ENCODE data around the gene OBSL1.

Gene OBSL1

DNA sequence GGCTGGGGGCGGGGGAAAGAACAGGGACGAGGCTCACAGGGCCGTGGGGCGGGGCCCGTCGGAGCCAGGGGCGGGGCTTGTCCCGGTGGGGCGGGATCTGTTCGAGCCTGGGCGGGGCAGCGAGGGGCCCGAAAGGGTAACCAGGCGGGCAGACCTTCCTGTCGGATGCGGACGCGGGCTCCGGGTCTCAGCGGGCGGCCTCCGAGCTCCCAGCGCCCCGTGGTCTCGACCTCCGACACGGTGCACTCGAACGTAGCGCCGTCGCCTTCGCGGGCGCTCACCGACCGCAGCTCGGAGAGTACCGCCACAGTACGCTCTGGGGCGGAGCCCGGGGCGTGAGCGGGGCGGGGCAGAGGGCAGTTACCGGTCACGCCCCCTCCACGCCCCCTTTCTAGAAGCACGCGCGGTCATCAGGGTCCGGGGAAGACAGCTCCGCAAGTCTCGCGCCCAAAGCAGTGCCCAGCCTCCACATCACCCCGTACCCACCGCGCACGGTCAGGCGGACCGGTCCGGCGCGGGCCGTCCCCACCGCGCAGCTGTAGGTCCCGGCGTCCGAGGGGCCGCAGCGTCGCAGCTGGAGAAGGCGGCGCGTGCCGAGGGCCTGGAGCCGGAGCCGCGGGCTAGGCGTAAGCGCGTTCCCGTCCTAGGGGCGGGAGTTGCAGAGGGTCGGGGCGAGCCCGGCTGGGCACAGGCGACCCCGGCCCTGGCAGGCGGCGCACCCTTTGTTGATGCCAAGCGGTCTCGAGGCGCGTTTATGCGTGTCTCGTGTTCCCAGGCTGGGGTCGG, 18.8 kb downstream of the OBSL1 start:
- in situ Hi-C loops (cut with MboI; ENCODE audit: low sequenced_read_pairs), result no loop called here

DNA sequence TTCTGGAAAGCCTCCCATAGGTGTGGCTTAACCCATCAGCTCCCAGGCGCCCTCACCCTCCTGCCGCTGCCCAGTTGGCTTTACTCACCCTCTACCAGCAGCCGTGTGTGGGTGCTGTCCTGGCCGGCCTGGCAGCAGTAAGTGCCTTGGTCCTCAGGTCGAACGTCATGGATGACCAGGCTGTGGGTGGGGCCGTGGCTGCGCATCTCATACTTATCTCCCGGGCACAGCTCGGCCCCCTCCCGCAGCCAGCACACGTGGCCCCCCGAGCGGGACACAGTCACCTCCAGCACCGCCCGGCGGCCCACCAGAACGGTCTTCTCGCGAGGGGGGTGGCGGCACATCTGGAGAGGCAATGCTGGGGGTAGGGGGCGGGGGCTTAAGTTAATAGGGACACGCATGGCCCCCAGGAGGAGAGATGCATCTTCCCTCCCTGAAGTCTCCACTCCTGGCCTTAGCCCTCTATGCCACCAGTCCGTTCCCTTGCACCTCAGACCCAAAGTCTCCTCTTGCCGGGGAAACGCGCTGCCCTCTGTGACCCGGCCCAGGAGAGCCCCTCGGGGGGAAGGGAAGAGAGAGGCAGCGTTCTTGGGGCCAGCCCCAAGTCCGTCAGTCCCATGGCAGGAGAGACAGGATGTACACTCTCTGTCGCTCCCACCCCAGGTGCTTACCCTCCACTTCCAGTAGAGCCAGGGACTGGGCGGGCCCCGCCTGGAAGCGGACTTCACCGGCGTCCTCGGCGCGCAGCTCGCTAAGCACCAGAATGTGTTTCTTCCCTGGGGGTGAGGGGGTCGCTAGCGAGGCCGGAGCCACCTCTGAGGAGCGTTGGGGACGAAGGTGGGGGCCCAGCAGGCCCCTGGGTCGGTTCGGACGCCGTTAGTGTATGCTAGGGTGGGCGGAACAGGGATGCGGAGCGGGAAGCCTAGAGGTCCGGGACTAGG, 19.6 kb downstream of the OBSL1 start:
- in situ Hi-C loops (cut with MboI; ENCODE audit: low sequenced_read_pairs), result no loop called here

DNA sequence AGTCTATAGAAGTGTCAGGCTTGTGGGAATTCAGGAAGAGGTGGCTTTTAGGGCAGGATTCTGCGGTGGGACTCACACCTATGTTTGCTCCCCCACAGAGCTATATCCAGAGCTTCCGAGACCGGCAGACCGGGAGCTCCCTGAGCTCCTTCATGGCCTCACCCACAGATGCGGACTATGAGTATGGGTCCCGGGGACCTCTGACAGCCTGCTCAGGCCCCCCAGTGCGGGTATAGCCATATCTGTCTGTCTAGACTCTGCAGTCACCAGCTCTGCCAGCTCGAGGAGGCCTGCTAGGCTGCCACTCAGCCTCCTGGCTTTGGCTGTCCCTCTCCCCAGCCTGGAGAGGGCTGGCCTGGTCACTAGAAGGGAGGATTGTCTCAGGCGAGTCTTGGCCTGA, 21.7 kb downstream of the OBSL1 start:
- in situ Hi-C loops (cut with MboI; ENCODE audit: low sequenced_read_pairs), result no loop called here

DNA sequence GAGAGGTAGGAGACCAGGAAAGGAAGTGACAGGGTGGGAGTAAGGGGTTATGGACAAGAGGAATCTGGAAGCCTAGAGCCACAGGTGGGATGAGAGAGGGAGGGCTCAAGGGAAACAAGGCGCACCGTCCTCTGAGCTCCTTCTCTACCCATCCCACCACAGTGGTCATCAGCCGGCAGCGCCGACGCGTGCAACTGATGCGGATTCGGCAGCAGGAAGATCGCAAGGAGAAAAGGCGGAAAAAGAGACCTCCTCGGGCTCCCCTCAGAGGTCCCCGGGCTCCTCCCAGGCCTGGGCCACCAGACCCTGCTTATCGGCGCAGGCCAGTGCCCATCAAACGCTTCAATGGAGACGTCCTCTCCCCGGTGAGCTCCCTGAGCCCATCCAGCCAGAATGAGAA, 22.3 kb downstream of the OBSL1 start:
- in situ Hi-C loops (cut with MboI; ENCODE audit: low sequenced_read_pairs), result no loop called here

DNA sequence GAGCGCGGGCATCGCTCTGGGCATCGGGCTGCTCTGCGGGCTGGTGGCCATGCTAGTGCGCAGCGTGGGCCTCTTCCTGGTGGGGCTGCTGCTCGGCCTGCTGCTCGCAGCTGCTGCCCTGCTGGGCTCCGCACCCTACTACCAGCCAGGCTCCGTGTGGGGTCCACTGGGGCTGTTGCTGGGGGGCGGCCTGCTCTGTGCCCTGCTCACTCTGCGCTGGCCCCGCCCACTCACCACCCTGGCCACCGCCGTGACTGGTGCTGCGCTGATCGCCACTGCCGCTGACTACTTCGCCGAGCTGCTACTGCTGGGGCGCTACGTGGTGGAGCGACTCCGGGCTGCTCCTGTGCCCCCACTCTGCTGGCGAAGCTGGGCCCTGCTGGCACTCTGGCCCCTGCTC, 23.7 kb downstream of the OBSL1 start:
- in situ Hi-C loops (cut with MboI; ENCODE audit: low sequenced_read_pairs), result no loop called here

DNA sequence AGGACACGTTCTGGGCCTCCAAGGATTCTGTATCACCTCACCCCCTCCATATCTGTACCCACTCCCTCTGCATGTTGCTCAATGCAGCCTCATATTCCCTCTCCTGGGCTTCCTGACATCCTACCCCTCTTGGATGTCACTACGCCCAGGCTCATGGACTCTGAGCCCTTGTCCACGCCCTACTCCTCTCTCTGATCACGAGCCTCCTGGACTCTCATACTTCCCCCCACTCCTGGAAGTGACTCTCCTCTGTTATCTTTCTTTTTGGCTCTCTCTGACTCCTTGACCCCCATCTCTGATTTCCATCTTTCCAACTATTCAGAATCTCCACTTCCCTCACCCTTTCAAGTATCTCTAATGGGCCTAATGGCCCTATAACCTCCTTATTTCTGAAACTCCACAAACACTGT, 25.4 kb downstream of the OBSL1 start:
- in situ Hi-C loops (cut with MboI; ENCODE audit: low sequenced_read_pairs), result no loop called here

DNA sequence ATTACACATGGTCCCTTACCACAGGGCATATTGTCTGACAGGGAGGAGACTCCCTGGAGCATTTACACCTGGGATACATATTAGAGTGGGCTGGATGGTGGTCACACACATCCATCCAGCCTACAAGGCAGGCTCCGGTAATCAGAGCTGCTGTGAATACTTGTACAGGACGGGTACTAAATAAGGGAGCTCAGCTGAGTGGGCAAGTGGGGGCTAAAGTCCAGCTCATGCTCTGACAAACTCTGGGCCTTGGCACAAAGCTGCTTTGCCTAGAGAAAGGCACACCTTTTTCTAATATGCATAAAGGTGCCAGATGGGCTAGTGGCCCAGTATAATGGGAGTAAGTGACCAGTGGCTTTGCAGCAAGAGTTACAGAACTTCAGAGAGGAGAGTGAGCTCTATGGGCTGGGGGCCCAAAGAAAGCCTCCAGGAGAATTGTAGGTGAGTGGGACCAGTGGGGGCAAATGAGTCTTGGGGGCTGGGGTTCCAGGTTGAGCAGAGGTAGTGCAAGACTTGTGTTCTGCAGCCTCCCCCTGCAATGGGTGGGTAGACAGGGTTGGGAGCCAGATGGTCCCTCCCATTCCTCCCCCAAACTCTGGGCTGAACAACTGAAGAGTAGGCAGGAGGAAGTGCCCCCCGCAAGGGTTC, 25.9 kb downstream of the OBSL1 start:
- in situ Hi-C loops (cut with MboI; ENCODE audit: low sequenced_read_pairs), result no loop called here

DNA sequence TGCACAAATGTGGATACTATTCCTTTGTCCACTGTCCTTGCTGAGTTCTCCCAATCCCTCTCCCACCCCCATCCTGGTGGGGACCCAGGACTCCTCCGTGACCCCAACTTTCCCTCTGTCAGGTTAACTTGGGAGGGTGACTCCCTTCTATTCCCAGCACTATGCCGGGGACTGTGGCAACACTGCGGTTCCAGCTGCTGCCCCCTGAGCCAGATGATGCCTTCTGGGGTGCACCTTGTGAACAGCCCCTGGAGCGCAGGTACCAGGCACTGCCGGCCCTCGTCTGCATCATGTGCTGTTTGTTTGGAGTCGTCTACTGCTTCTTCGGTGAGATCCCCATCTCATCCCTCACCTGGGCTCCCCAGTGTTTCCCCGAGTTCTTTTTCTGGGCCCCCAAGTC, 26.8 kb downstream of the OBSL1 start:
- in situ Hi-C loops (cut with MboI; ENCODE audit: low sequenced_read_pairs), result no loop called here

DNA sequence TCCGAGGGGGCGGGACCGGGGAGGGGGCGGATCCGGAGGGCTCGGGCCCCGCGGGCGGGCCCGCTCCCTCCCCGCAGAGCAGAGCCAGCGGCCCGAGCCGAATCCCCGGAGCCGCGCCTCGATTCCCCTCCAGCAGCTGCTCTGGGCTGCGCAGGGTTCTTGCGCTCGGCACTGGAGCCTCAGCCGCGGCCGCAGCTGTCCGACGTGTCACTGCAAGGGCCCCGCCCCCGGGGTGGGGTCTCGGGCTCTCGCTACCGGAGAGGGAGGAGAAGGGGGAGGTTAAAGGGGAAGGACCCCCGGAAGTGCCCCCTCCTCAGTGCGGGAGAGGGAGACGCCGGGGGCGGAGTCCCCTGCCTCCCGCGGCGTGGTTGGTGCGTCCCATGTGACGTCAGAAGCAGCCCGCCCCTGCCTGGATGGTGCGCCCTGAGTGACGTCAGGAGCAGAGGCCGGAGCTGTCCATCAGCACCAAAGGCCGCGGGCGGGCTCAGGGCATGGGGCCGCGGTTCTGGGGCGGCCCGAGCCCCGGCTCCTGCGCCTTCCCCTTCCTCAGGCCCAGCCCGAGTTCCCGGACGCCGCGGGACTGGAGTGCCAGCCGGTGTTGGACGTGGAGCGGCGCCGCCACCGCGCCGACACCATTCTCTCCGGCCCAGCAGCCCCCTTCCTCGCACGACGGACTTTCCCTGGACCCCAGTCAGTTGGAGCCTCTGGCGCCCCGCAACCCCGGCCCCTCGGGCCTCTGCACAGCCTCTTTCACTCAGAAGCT, 27.6 kb downstream of the OBSL1 start, which contains the start of the genes CHPF and TMEM198:
TSS of gene CHPF (minus strand) at position 214 of the 763 bp plus-strand sequence. CDS start 271 bp downstream, outside the sequence.
TSS of gene TMEM198 (plus strand) at position 433 of the 763 bp plus-strand sequence. CDS start 700 bp downstream, outside the sequence.
- in situ Hi-C loops (cut with MboI; ENCODE audit: low sequenced_read_pairs), result no loop called here

DNA sequence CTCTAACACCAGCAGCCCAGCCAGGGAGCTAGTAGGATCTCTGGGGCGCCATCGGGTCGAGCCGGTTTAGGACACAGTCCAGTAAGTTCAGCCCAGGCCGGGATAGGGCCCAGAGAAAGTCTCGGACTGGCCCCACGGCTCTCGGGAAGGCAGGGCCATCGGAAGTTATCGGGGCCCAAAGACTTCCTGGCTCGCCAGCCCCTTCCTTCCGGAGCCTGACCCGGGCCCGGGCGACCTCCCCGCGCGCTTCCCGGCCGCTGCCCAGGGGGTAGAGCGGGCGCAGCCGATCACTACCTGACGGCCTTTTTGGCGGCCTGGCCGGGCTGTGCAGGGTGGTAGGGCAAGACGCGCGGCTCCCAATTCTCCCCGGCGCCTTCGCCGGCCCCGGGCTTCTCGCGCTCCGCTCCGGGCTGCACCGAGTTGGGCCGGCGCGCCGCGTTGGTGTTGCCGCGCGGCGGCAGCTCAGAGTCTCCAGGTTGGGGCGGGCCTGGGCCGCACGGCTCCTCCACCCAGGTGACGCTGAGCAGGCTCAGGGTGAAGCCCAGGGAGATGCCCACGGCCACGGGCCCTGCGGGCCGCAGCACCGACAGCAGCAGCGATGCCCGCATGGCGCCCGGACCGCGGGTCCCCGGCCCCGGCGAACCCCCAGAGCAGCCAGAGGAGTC, 28.3 kb downstream of the OBSL1 start:
- in situ Hi-C loops (cut with MboI; ENCODE audit: low sequenced_read_pairs), result no loop called here

DNA sequence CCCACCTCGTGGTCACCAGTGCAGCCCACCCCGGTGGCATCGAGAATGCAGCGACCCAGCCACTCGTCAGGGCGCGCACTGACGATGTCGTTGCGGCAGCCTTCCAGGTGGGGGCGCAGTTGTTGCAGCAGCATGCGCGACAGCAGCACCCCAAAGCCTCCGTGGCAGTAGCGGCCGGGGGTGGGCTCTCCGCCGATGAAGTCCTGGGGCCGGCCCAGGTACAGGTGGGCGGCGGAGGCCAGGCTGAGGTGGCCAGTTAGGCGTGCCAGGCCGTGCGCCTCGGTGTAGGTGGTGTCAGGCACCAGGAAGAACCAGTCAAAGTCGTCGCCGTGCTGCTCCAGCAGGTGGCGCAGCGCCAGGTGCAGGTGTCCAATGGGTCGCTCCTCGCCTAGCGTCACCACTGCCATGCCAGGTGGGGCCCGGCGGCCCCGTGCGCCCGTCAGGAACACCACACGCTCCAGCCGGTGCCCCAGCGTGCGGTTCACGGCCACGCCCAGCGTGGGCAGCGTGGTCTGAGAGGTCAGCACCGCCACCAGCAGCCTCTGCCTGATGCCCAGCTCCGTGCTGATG, 29.6 kb downstream of the OBSL1 start:
- in situ Hi-C loops (cut with MboI; ENCODE audit: low sequenced_read_pairs), result no loop called here

DNA sequence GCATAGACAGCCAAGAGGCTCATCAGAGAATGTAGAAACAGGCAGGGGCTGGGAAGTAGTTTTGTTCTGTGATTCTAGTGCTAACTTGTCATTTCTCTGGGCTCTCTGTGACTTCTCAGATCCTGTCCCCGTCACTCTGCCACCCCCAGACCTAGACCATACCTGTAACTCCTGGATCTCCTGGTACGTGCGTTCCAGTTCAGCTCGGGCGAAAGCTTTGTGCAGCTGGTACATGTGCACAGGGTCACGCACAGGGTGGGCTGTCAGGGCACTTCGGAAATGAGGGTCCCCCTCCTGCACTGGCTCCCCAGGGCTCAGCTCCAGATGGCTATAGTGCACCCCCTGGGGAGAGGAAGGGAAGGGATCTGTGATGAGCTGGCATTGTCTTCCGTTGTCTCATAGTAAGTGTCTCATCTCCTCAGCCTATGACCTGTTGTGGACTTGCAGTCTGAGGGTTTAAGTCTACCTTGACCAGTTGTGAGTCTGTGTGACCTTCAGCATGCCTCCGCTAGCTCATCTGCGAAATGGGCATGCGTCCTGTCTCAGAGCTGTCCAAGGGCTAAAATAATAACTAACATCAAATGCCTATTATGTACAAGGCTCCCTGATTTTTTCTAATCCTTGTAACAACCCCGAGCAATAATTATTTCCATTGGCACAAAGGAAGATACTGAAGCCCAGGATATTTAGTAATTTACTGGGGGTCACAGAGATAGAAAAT, 30.4 kb downstream of the OBSL1 start:
- in situ Hi-C loops (cut with MboI; ENCODE audit: low sequenced_read_pairs), result no loop called here

DNA sequence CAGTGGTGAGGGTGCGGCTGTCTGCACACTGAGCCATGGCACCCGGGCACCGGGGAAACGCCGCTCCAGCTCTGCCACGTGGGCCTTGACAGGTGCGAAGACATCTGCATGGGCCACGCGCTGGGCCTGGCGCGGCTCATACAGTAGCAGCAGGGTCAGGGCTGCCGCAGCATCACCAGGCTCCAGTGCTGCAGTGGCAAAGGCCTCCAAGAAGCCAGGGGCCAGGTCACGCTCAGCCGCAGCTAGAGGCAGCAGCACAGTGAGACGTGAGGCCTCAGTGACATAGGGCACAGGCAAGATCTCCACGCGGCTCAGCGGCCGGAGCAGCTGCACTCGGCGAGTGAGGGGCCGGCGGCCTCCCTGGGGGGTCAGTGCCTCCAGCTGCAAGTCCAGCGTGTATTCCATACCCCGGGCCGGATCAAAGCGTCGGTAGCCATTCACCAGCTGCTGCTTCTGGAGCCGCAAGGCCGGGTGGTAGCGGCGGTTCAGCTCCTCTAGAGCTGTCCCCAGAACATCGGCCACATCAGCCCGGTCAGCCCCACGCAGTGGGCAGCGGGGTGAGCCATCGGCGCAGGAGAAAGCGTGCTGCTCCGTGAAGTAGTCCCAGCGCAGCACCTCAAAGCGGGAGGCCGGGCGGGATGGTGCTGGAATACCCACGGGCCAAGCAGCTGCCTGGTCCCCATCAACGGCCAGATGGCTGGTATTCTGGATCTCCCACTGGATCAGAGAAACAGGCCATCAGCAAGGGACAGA, 31.2 kb downstream of the OBSL1 start:
- in situ Hi-C loops (cut with MboI; ENCODE audit: low sequenced_read_pairs), result no loop called here

DNA sequence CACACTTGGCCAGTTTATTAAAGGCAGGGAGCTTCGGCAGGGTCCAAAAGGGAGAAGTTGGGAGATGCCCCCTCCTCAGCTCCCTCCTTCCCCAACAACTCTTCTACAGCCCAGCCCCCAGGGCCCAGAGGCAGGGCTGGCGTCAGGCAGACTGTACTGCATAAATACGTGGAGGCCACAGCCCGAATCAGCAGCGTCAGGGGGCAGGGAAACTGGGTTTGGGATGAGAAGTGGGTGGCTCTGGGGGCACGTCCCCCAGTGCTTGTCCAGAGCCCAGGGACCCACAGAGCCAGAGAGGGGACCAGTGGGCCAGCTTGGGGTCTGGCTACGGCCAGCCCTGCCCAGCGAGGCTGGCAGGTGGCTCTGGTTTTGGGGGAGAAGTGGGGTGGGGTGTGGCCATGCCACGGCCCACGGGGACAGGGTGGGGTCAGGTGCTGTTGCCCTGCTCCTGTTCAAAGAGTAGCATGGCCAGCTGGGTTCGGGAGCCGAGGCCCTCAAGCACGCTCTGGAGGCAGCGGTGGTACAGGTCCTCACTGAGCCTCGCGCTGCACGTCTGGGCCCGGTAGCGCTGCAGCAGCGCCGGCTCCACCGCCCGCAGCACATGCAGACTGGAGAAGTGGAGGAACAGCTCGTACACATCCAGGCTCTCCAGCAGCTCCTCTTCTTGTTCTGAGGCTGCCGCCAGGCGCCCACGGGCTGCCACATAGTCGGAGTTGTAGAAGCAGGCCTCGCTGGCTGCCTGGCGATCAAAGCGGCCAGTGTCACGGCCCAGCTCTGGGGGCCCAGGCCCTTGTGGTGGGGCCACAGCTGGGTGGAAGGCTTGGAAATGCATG, 32.2 kb downstream of the OBSL1 start:
- in situ Hi-C loops (cut with MboI; ENCODE audit: low sequenced_read_pairs), result no loop called here

DNA sequence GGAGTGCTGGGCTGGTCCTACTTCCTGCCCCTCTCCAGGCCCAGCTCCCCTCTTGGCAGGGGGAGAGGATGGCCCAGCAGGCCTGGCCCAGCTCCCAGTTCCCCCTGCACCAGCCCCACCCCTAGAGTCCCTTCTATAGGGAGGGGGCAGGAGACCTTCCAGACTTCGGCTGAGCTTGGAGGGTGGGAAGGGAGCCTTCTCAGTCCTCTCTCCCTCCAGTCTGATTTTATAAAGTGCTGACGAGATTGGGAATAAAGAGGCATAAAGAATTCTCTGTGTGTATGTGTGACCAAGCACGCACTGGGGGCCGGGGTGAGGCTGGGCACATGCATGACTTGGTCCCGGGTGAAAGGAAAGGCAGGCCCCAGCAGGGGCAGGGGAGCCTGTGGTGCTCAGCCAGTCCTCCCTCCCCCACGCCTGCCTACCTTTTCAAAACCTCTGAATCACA, 32.8 kb downstream of the OBSL1 start:
- in situ Hi-C loops (cut with MboI; ENCODE audit: low sequenced_read_pairs), result no loop called here

DNA sequence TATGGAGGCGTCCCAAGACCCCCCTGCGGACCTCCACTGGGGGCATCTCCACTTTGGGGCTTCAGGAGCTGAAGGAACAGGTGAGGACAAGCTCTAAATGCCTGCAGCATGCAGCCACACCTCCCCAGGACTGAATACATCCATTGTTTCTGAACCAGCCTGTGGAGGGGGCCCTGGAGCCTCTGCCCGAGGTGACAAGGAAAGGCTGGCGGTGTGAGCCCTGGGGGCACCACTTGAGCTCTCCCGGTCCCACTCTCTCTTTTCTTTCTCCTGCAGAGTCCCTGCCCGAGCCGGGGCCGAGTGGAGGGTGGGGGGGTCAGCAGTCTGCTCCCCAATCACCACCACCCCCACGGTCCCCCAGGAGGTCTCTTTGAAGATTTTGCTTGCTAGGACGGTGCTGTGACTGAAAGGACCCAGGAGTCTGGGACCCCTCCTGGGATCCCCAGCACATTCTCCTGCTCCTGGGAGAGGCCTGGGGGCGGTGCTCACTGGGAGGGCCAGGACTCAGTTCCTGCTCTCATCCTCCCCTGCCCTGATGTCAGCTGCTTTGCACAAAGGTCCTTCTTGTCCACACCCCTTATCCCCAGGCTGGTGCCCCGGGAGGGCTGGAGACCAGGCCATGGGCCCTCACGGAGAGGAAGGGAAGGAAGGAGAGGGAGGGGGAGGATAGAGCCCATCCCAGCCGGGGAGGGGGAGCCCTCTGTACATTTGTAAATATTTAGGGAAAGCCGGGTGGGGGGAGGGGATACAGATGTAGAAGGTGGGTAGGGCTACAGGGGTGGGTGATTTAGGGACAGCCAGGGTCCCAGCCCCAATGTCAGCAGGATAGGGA, 33.5 kb downstream of the OBSL1 start:
- in situ Hi-C loops (cut with MboI; ENCODE audit: low sequenced_read_pairs), result no loop called here
